HepG2 (cell line): ENCODE data around the gene SLCO2B1. TPM values are rescaled to one million over a fixed set of nuclear protein-coding genes. Genes with fewer than 3 reads are reported as not detected.

Experiments used
- ARID3A ChIP-seq: IDR thresholded peaks from 2 replicates; pipeline ENCODE4 v1.6.1; 2012; ENCODE audit warnings: low read depth, low read length, improper control_type of control experiment
- HDAC6 ChIP-seq: fragments of 200-600 bp; sonication (generic); IDR thresholded peaks from 2 replicates; pipeline ENCODE4 v1.7.0; 2017; ENCODE audit warnings: mild to moderate bottlenecking, antibody characterized with exemption, low read length, low read depth
- HHEX ChIP-seq: IDR thresholded peaks from 2 replicates; pipeline ENCODE4 v1.6.1; 2016; ENCODE audit warnings: control low read depth
- HNRNPL ChIP-seq: fragments of 200-400 bp; formaldehyde crosslinking; IDR thresholded peaks from 2 replicates; pipeline ENCODE4 v1.6.1; 2017; ENCODE audit warnings: mild to moderate bottlenecking, low read depth, low read length
- HOMEZ ChIP-seq: IDR thresholded peaks from 2 replicates; pipeline ENCODE4 v1.6.1; 2016; ENCODE audit warnings: low read depth
- IKZF4 ChIP-seq: sonication (generic); formaldehyde crosslinking; IDR thresholded peaks from 2 replicates; pipeline ENCODE4 v1.5.1; 2020; ENCODE audit warnings: borderline replicate concordance, mild to moderate bottlenecking, low read depth, missing genetic modification reagents; ENCODE audit errors: not compliant biosample characterization
- MATR3 ChIP-seq: sonication (generic); formaldehyde crosslinking; IDR thresholded peaks from 2 replicates; pipeline ENCODE4 v1.4.0; 2020; ENCODE audit warnings: missing genetic modification reagents
- MAX ChIP-seq: IDR thresholded peaks from 2 replicates; pipeline ENCODE4 v1.6.1; 2012; ENCODE audit warnings: inconsistent platforms
- NFE2L2 ChIP-seq: fragments of 150-350 bp; IDR thresholded peaks from 2 replicates; pipeline ENCODE4 v1.6.1; 2014; ENCODE audit warnings: low read length
- PAF1 ChIP-seq: IDR thresholded peaks from 2 replicates; pipeline ENCODE4 v1.6.1; 2016; ENCODE audit warnings: missing genetic modification reagents, missing compliant biosample characterization
- PBX3 ChIP-seq: sonication (generic); formaldehyde crosslinking; IDR thresholded peaks from 2 replicates; pipeline ENCODE4 v1.8.1; 2023; ENCODE audit warnings: missing genetic modification reagents, inconsistent platforms, borderline replicate concordance
- POLR2A ChIP-seq, 2 experiments: IDR thresholded peaks; 2 replicates each; pipeline ENCODE4 v1.6.1; 2011; ENCODE audit warnings: low read depth in 2 of 2, low read length in 2 of 2, mild to moderate bottlenecking in 1 of 2, moderate library complexity in 1 of 2; ENCODE audit not compliant: insufficient read depth in 1 of 2
- SP140L ChIP-seq: sonication (generic); formaldehyde crosslinking; IDR thresholded peaks from 2 replicates; pipeline ENCODE4 v1.4.0; 2020; ENCODE audit warnings: missing genetic modification reagents, borderline replicate concordance
- SUZ12 ChIP-seq: fragments of 150-350 bp; IDR thresholded peaks from 2 replicates; pipeline ENCODE4 v1.6.1; 2014; ENCODE audit warnings: low read depth, low read length
- ZBTB2 ChIP-seq: sonication (generic); formaldehyde crosslinking; IDR thresholded peaks from 2 replicates; pipeline ENCODE4 v1.8.0; 2022; ENCODE audit warnings: low read depth, missing genetic modification reagents
- ZC3H13 ChIP-seq: sonication (generic); formaldehyde crosslinking; IDR thresholded peaks from 2 replicates; pipeline ENCODE4 v1.8.1; 2023; ENCODE audit warnings: mild to moderate bottlenecking, missing genetic modification reagents, moderate library complexity
- ZIK1 ChIP-seq: sonication (generic); formaldehyde crosslinking; IDR thresholded peaks from 2 replicates; pipeline ENCODE4 v1.5.0; 2020; ENCODE audit warnings: mild to moderate bottlenecking, low read depth, missing genetic modification reagents, borderline replicate concordance
- ZNF335 ChIP-seq: sonication (generic); formaldehyde crosslinking; IDR thresholded peaks from 2 replicates; pipeline ENCODE4 v1.4.0; 2020; ENCODE audit warnings: missing genetic modification reagents
- ZNF513 ChIP-seq: sonication (generic); formaldehyde crosslinking; conservative IDR thresholded peaks from 2 replicates; pipeline ENCODE4 v1.5.0; 2020; ENCODE audit warnings: missing genetic modification reagents
- ZXDC ChIP-seq: sonication (generic); formaldehyde crosslinking; IDR thresholded peaks from 2 replicates; pipeline ENCODE4 v1.5.0; 2020; ENCODE audit warnings: mild to moderate bottlenecking, missing genetic modification reagents
- polyA plus RNA-seq, 8 experiments: library from polyadenylated mRNA; depleted of rRNA in 3 of 8; stranded (reverse) in 7 of 8; unstranded in 1 of 8; fragments of >200 nt; fragmentation: Illumina TruSeq in 4 of 8; extraction: Trizol in 4 of 8; gene quantifications; 2 replicates each; pipeline versions ENCODE4 v1.2.1 to v1.2.3, GENCODE V29; 2011 to 2016; ENCODE audit warnings: low read depth in 4 of 8, missing spikeins in 1 of 8, mixed read lengths in 1 of 8; ENCODE audit not compliant: insufficient read depth in 1 of 8
- total RNA-seq, 5 experiments: library from RNA; depleted of rRNA; stranded (reverse); fragments of >200 nt; fragmentation: Illumina TruSeq; extraction: Trizol; gene quantifications; 2 replicates each; pipeline ENCODE4 v1.2.3, GENCODE V29; 2016; ENCODE audit warnings: low read depth in 1 of 5

Gene SLCO2B1
- total and polyA plus RNA-seq, 2 of the 13 experiments (the other 11 are each of a cell fraction or from before 2014, with no cell fraction given): 15.3 to 19.8 TPM

GRCh38 chr11:75142714-75143419 lies 8.0 kb upstream of the SLCO2B1 start (continued):
- TF ChIP-seq NFE2L2 (no peak), HNRNPL (no peak), ZNF513 (CRISPR knock-in tag) (no peak), ARID3A (no peak), MAX (peak; percentile 66; the same call in 1 of the 2 replicates), MATR3 (CRISPR knock-in tag) (no peak), ZC3H13 (CRISPR knock-in tag) (no peak), SUZ12 (no peak), PAF1 (no peak), HDAC6 (no peak), SP140L (no peak), POLR2A (IDR thresholded peaks at IDR 0.05; ENCODE audit: insufficient read depth in 1 of 2, low read depth in 2 of 2, low read length in 2 of 2) (no peak), ZNF335 (CRISPR knock-in tag) (no peak; the same call in 1 of the 2 replicates), HOMEZ (0 out of 2 replicates have a peak, but pooled peaks have one; percentile 37), IKZF4 (CRISPR knock-in tag) (no peak), HHEX (CRISPR knock-in tag) (no peak), ZIK1 (no peak), ZXDC (CRISPR knock-in tag) (no peak), PBX3 (CRISPR knock-in tag) (no peak), ZBTB2 (CRISPR knock-in tag) (no peak)
